Activated naive CD8-positive, alpha-beta T cell (primary cell): ENCODE data around the gene UBFD1.
"Not testable (repeated sequence)": the region's sequence is repeated elsewhere in the genome, so short reads cannot be mapped to it uniquely, and the experiment has no call there.

Experiments used
- H3K27ac Mint-ChIP-seq: one replicate; pipeline ENCODE4 v1.8.0; 2021; ENCODE audit warnings: mixed read lengths
- H3K27me3 Mint-ChIP-seq: one replicate; pipeline ENCODE4 v1.8.0; 2021; ENCODE audit warnings: mixed read lengths
- H3K36me3 Mint-ChIP-seq: one replicate; pipeline ENCODE4 v1.8.0; 2021; ENCODE audit warnings: mixed read lengths
- H3K4me1 Mint-ChIP-seq: one replicate; pipeline ENCODE4 v1.8.0; 2021; ENCODE audit warnings: low read depth, mixed read lengths
- H3K4me3 Mint-ChIP-seq: one replicate; pipeline ENCODE4 v1.8.0; 2021; ENCODE audit warnings: mild to moderate bottlenecking, mixed read lengths
- H3K9me3 Mint-ChIP-seq: one replicate; pipeline ENCODE4 v1.8.0; 2021; ENCODE audit warnings: low read depth, mixed read lengths

The UBFD1 gene

DNA sequence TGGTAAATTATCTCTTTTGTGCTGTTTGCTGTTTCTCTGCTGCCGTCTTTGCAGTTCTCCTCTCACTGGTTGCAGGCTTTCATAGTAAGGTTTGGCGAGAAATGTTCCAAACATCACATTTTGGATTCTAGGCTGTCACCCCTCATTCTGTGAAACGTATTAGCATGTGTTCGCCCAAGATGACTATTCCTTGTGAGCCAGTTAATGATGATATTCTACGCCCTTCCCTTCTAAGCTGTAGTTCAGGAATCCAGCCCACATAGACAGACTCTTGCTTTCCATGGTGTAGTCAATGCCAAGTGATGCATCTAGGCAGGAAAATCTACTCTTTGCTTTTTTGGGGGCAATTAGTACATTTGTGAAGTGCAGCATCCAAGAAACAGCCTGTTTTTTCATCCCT, 14.4 kb downstream of the UBFD1 start:
- no peaks in the 10 kb centered on the region for H3K4me1 Mint-ChIP-seq
- peaks cover 5% of the 10 kb centered on the region for H3K36me3 Mint-ChIP-seq
- no peak overlapping the region for H3K4me3 Mint-ChIP-seq
- H3K9me3 Mint-ChIP-seq, result no peaks in the 10 kb centered on the region
- H3K27ac Mint-ChIP-seq, result no peak overlapping the region
- no peaks in the 10 kb centered on the region for H3K27me3 Mint-ChIP-seq

DNA sequence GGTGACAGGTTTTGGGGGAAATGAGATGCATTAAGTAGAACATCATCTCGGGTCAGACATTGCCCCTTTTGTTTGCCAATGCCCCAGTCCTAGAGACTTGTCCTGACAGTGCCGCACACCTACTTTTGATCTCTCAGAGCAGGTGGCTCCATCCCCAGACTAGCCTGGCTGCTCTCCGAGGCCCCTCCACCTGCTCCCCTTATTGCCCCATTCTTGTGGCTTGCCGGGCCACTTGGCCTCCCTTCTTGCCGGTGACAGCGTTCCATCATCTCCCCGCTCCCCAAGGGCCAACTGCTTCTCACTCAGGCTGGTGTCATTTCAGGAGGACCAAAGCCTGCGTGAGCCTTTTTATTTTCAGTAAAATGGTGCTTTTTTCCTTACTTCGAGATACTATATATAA, 14.9 kb downstream of the UBFD1 start:
- Mint-ChIP-seq H3K27me3 (no peaks in the 10 kb centered on the region), H3K4me1 (no peaks in the 10 kb centered on the region), H3K4me3 (no peak overlapping the region), H3K36me3 (peaks cover 5% of the 10 kb centered on the region), H3K27ac (no peak overlapping the region), H3K9me3 (no peaks in the 10 kb centered on the region)

DNA sequence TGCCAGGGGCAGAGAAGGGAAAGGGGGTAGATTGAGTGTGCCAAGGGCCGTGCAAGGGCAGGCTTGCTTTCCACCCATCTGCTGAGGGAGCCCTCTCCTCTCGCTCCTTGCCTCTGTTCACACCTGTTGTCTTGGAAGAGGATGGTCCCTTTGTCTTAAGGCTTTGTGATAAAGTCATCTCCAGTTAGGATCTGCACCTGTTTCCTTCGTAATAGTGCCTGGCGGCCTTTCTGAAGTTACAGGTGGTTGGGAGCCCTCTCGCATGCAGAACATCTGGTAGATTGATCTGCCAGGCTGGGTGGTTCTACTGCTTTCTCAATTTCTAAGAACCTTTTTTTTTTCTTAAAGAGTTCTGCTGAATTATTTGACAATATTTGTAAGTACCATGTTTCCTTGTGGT, 16.3 kb downstream of the UBFD1 start:
- Mint-ChIP-seq H3K27ac (no peak overlapping the region), H3K9me3 (no peaks in the 10 kb centered on the region), H3K4me3 (no peak overlapping the region), H3K36me3 (peaks cover 5% of the 10 kb centered on the region), H3K27me3 (no peaks in the 10 kb centered on the region), H3K4me1 (no peaks in the 10 kb centered on the region)

DNA sequence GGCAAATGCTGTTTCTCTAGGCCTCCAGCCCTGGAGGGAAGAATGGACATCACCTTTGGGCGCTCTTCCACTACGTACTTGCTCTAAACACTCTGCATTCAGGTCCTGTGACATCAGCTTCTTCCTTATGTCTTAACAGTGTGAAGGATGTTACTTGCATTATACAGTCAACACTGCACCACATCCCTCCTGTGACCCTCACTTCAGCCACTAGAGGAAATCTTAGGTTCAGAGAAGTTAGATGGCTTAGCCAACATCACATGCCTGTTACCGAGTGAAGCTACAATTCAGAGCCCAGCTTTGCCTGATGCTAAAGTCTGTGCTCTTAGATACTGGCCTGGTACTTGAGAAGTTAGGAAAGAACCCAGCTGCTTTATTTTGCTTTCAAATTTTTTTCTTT, 18.3 kb downstream of the UBFD1 start:
- H3K36me3 Mint-ChIP-seq, result peaks cover 8% of the 10 kb centered on the region
- no peak overlapping the region for H3K4me3 Mint-ChIP-seq
- no peaks in the 10 kb centered on the region for H3K27me3 Mint-ChIP-seq
- H3K27ac Mint-ChIP-seq, result no peak overlapping the region
- H3K9me3 Mint-ChIP-seq, result no peaks in the 10 kb centered on the region
- H3K4me1 Mint-ChIP-seq, result no peaks in the 10 kb centered on the region

DNA sequence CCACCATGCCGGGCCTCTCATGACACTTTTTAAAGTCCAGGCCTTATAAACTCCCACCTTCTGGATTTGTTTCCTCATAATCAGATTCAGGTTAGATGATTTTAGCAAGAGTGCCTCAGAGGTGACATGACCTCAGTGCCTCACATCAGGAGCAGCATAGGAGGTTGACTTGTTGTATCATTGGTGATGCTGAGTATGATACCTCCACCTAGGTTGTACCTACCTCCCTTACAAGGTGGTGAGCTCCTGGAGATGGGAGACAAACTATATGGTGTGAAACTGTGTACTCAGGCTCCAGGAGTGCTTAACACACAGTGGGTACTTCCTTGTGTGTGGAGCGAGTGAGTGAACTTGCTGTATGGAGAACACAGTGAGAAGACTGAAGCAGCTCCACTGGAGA, 20.0 kb downstream of the UBFD1 start:
- H3K27me3 Mint-ChIP-seq, result no peaks in the 10 kb centered on the region
- no peak overlapping the region for H3K27ac Mint-ChIP-seq
- peaks cover 5% of the 10 kb centered on the region for H3K36me3 Mint-ChIP-seq
- H3K4me1 Mint-ChIP-seq, result no peaks in the 10 kb centered on the region
- no peaks in the 10 kb centered on the region for H3K9me3 Mint-ChIP-seq
- H3K4me3 Mint-ChIP-seq, result no peak overlapping the region

DNA sequence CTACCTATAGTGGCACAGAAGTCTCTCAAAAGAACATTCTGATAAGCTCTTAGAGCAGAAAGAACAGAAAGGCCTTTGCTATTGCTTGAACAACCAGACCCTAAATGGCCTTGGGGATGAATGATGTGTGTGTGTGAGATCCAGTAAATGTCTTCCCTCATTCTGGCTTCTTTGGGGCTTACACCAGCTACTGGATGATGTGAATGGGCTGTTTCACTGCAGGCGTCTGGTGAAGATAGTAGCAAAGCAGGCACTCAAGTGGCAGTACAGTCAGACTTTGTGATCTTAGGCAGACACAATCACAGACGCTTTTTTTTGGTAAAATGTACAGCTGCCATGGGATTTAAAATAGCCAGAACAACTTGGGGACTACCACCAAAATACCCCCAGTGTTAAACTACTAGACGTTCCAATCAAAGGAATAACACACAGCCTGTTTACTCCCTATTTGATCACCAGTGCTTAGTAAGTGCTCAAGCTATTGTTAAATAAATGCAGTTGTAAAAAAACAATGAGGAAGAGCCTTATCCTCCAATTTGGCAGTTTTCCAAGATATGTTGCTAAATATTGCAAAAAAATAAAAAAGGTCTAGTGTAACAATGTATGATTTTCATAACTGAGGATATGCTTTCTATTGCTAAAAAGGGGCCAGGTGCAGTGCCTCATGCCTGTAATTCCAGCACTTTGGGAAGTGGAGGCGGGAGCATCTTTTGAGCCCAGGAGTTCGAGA, 20.7 kb downstream of the UBFD1 start:
- H3K36me3 Mint-ChIP-seq, result peaks cover 5% of the 10 kb centered on the region

DNA sequence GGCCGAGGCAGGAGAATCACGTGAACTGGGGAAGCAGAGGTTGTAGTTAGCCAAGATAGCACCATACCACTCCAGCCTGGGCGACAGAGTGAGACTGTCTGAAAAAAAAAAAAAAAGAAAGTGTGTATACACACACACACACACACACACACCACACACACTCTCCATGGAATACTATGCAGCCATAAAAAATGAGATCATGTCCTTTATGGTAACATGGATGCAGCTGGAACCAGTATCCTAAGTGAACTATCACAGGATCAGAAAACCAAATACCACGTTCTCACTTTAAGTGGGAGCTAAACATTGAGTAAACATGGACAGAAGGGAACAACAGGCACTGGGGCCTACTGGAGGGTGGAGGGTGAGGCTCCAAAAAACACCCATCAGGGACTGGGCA, 21.8 kb downstream of the UBFD1 start:
- Mint-ChIP-seq H3K4me3 (no peak overlapping the region), H3K36me3 (peaks cover 8% of the 10 kb centered on the region), H3K27ac (no peak overlapping the region), H3K9me3 (no peaks in the 10 kb centered on the region), H3K4me1 (no peaks in the 10 kb centered on the region), H3K27me3 (no peaks in the 10 kb centered on the region)

More for the DNA sequence above, 20.7 kb downstream of the UBFD1 start:
- no peak overlapping the region for H3K27ac Mint-ChIP-seq
- no peaks in the 10 kb centered on the region for H3K4me1 Mint-ChIP-seq
- no peaks in the 10 kb centered on the region for H3K27me3 Mint-ChIP-seq
- no peaks in the 10 kb centered on the region for H3K9me3 Mint-ChIP-seq
- H3K4me3 Mint-ChIP-seq, result no peak overlapping the region

DNA sequence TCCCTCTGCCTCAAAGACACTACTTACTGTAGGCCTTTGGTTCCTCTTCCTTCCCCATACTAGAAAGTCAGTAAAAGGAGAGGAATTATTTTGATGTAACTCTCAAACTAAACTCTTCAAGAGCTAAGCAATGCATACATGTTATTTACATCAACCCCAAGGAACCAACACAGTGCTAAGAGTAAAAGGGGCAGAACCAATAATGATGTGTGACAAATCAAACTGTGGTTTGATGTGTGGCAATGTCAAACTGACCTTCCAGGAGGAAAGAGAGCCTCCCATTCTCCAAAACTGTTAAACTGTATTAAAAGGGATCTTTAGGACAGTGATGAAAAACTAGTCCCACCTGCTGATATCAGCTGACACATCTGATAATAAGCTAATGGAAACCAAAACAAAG, 22.9 kb downstream of the UBFD1 start:
- Mint-ChIP-seq H3K27me3 (no peaks in the 10 kb centered on the region), H3K36me3 (peaks cover 8% of the 10 kb centered on the region), H3K27ac (no peak overlapping the region), H3K9me3 (no peaks in the 10 kb centered on the region), H3K4me1 (no peaks in the 10 kb centered on the region), H3K4me3 (no peak overlapping the region)

DNA sequence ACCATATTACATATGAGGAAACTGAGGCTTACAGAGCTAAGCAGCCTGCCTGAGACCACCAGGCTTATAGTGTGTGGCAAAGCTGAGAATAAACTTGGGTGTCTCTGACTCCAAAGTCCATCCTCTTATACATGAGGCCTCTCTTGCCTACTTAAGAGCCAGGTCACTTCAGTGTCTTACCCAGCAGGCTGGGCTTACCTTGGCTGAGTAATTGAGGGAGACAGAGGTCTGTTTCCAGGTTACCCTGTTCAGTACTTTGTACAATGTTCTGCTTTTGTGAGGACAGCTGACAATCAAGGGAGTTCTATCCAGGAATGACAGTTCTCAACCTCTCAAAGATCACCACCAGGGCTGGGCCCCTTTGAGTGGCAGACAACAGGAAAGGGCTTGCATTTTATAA, 24.2 kb downstream of the UBFD1 start:
- Mint-ChIP-seq H3K4me1 (no peaks in the 10 kb centered on the region), H3K4me3 (no peak overlapping the region), H3K36me3 (peaks cover 8% of the 10 kb centered on the region), H3K27me3 (no peaks in the 10 kb centered on the region), H3K9me3 (no peaks in the 10 kb centered on the region), H3K27ac (no peak overlapping the region)

DNA sequence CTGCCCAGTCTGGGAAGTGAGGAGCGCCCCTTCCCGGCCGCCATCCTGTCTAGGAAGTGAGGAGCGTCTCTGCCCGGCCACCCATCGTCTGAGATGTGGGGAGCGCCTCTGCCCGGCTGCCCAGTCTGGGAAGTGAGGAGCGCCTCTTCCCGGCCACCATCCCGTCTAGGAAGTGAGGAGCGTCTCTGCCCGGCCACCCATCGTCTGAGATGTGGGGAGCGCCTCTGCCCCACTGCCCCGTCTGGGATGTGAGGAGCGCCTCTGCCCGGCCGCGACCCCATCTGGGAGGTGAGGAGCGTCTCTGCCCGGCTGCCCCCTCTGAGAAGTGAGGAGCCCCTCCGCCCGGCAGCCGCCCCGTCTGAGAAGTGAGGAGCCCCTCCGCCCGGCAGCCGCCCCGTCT, 25.7 kb downstream of the UBFD1 start:
- H3K9me3 Mint-ChIP-seq, H3K4me3 Mint-ChIP-seq, H3K4me1 Mint-ChIP-seq, H3K36me3 Mint-ChIP-seq, H3K27ac Mint-ChIP-seq, H3K27me3 Mint-ChIP-seq: not testable (repeated sequence)

DNA sequence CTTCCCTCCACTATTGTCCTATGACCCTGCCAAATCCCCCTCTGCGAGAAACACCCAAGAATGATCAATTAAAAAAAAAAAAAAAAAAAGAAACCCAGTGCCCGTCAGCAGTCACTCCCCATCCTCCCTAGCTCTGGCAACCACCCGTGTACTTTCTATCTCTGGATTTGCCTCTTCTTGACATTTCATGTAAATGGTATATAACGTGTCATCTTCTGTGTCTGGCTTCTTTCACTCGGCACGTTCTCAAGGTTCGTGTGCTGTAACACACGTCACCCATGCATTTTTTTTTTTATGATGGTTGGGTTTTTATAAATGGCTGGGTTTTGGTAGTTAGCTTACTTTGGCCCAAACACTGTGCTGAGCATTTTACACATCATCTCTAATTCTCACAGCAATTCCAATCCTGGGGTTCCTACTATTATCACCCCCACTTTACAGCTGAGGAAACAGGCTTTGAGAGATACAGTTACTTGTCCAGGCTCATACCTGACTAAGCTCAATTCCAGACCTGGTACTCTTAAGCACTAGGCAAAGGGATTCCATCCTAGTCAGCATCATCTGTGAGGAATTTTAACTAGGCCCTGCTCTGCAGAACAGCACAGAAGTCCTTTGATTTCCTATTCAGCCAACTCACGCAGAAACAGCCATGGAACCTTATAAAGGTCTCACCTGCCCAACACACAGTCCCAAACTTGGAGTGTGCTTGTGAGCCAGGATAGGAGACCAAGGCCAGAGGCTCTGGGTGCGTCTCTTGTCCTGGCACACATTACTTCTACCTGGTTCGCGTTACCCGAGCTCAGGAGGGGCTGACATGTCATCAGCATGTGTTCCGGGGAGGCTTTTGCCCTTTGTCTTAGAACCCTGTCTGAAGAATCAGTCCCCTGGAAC, 26.9 kb downstream of the UBFD1 start:
- H3K27ac Mint-ChIP-seq, result no peak overlapping the region
- peaks cover 2% of the 10 kb centered on the region for H3K4me1 Mint-ChIP-seq
- H3K27me3 Mint-ChIP-seq, result no peaks in the 10 kb centered on the region
- peaks cover 6% of the 10 kb centered on the region for H3K36me3 Mint-ChIP-seq
- no peak overlapping the region for H3K4me3 Mint-ChIP-seq
- H3K9me3 Mint-ChIP-seq, result no peaks in the 10 kb centered on the region

DNA sequence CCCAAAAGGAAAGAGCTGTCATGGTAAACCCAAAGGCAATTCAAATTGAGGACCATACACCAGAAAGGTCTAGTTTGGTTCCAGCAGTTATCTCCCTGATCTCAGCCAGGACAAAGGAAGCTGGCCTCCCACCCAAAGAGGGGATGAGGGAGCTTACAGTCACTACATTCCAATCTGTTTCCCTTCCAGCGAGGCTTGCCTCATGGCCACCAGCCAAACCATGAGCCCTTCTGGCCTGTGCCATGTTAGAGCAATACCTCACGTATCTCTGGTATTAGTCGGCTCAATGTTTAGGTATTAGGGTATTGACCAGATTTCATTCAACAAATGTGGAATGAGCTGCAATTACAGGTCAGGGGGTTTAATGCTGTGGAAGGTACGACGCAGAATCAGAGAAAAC, 30.2 kb downstream of the UBFD1 start:
- Mint-ChIP-seq H3K27me3 (no peaks in the 10 kb centered on the region), H3K36me3 (peaks cover 3% of the 10 kb centered on the region), H3K4me1 (peaks cover 12% of the 10 kb centered on the region), H3K4me3 (no peak overlapping the region), H3K9me3 (no peaks in the 10 kb centered on the region), H3K27ac (no peak overlapping the region)

DNA sequence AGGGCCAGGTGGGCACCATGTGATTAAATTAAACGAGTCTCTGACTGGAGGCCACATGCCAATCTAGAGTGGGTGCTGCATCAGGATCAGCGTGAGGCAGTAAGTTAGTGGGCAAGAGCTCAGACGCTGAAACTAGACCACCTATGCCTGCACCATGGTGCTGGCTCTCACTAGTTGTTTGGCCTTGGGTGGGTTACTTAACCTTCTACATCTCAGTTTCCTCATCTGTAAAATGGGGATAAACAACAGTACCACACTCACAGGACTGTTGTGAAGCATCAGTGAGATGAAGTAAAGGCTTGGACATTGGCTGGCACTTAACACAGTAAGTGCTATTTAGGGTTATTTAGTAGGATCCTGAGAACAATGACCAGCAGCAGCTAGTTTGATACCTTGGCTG, 32.7 kb downstream of the UBFD1 start:
- no peaks in the 10 kb centered on the region for H3K36me3 Mint-ChIP-seq
- peaks cover 22% of the 10 kb centered on the region for H3K4me1 Mint-ChIP-seq
- H3K27me3 Mint-ChIP-seq, result no peaks in the 10 kb centered on the region
- no peak overlapping the region for H3K27ac Mint-ChIP-seq
- H3K4me3 Mint-ChIP-seq, result no peak overlapping the region
- H3K9me3 Mint-ChIP-seq, result no peaks in the 10 kb centered on the region

DNA sequence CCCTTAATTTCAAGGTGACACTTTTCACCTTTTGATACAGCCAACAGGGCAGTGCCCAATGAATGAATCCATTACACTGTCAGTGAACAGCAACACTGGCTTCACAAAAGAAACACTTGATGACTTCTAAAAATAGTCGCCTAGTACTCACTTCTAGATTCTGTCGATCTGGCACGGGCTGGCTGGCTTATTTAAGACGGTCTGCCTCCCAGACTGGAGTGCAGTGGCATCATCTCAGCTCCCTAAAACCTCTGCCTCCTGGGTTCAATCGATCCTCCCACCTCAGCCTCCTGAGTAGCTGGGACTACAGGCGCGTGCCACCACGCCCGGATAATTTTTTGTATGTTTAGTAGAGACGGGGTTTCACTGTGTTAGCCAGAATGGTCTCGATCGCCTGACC, 36.7 kb downstream of the UBFD1 start:
- H3K36me3 Mint-ChIP-seq, result no peaks in the 10 kb centered on the region
- H3K4me1 Mint-ChIP-seq, result peaks cover 33% of the 10 kb centered on the region
- H3K4me3 Mint-ChIP-seq, result peak overlapping the region; percentile 51
- no peaks in the 10 kb centered on the region for H3K27me3 Mint-ChIP-seq
- no peaks in the 10 kb centered on the region for H3K9me3 Mint-ChIP-seq
- H3K27ac Mint-ChIP-seq, result no peak overlapping the region

DNA sequence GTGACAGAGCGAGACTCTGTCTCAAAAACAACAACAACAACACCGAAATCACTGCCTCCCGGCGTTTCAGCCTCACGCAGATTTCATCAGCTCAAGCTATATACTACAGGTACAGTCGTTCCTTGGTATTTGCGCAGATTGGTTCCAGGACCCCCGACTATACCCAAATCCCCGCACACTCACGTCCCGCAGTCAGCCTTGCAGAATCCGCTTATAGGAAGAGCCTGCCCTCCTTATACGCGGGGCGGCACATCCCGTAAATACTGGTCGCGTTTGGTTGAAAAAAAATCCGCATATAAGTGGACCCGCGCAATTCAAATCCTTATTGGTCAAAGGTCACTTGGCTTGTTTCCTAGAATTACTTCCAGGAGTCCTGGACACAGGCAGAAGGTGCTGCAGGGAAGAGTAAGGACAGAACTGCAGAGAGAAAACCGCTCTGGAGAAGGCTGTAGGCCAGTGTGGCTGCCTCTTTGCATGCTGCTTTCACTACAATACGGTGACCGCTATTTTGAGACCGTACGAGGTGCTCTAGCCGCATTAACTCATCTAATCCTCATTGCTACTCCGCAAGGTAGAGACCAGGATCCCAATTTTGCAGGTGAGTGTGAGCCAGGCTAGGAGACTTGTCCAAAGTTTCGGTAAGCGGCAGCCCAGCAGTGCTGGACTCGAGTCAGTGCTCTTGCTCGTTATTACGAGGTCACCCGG, 37.9 kb downstream of the UBFD1 start:
- Mint-ChIP-seq H3K4me3 (peak overlapping the region; percentile 90), H3K9me3 (no peaks in the 10 kb centered on the region), H3K4me1 (peaks cover 32% of the 10 kb centered on the region), H3K27me3 (no peaks in the 10 kb centered on the region), H3K36me3 (no peaks in the 10 kb centered on the region), H3K27ac (peak overlapping the region; percentile 73)
